Hepatocyte (in vitro differentiated cells): ENCODE results near the gene CABP2.

ENCODE experiments used
- EZH2 ChIP-seq: fragments of 200-600 bp; sonication (generic); IDR thresholded peaks from 2 replicates; pipeline ENCODE4 v1.6.1; 2016; ENCODE audit warnings: antibody characterized with exemption, mild to moderate bottlenecking, borderline replicate concordance
- TF ChIP-seq, protein P1 (sequence below): fragments of 200-600 bp; sonication (generic); IDR thresholded peaks from 2 replicates; pipeline ENCODE4 v1.5.1; 2016; ENCODE audit warnings: antibody characterized with exemption, mild to moderate bottlenecking; ENCODE audit not compliant: poor library complexity

DNA sequence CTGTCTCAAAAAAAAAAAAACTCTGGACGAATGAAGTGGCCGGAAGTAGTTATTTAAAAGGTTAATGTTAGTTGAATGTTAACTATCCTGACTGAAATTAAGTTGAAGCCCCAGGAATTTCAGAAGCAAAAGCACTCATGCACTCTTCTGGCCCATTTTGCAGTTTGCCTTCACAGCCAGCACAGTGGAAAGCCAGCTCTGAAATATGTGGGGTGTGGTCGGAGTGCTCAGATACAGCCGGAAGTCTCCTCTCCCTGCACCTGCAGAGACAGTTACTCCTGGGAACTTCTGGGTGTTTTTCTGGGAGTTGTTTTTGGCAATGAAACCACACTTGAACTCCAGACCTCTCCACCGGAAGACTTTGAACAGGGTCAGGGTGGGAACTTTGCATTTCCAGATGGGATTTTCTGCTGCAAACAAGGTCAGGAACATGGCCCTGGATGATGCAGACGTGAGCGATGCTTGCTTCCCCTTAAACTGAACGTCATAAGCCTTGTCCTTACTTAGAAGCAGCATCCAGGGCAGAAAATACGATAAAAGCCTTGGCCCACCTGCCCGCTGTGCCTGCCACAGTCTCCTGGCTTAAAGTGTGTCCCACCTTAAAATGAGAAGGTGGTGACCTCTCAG lies 21.5 kb upstream of the CABP2 start:
- no peak for TF ChIP-seq EZH2
- TF ChIP-seq, protein P1, sequence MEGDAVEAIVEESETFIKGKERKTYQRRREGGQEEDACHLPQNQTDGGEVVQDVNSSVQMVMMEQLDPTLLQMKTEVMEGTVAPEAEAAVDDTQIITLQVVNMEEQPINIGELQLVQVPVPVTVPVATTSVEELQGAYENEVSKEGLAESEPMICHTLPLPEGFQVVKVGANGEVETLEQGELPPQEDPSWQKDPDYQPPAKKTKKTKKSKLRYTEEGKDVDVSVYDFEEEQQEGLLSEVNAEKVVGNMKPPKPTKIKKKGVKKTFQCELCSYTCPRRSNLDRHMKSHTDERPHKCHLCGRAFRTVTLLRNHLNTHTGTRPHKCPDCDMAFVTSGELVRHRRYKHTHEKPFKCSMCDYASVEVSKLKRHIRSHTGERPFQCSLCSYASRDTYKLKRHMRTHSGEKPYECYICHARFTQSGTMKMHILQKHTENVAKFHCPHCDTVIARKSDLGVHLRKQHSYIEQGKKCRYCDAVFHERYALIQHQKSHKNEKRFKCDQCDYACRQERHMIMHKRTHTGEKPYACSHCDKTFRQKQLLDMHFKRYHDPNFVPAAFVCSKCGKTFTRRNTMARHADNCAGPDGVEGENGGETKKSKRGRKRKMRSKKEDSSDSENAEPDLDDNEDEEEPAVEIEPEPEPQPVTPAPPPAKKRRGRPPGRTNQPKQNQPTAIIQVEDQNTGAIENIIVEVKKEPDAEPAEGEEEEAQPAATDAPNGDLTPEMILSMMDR: no peak
